ENCODE results near the gene RETN.

RETN gene

GRCh38 chr19:7629347-7630054 is 39.3 kb upstream of the RETN start, which contains the start of the genes PET100 and XAB2:
TSS of gene PET100 (plus strand) at chr19:7629793. CDS start at chr19:7629834, 41 bp downstream.
TSS of gene XAB2 (minus strand) at chr19:7629545. CDS start at chr19:7629527, 18 bp downstream.
- Histone ChIP-seq H3K27me3 (ENCODE audit: insufficient read depth, low read length) (no peaks in the 10 kb centered on the region), H3K27ac (ENCODE audit: low read depth, low read length) (peak within 1 kb of the TSS; percentile 36; the same call in 1 of the 2 replicates), H2AFZ (ENCODE audit: low read length, unreplicated experiment) (peak within 1 kb of the TSS; percentile 92), H3K36me3 (ENCODE audit: insufficient read depth, low read length) (no peaks in the 10 kb centered on the region), H3K79me2 (ENCODE audit: control insufficient read depth, insufficient read depth, low read length, unreplicated experiment) (peaks cover 46% of the 10 kb centered on the region), H3K4me3 (ENCODE audit: low read depth, low read length) (peak within 1 kb of the TSS; percentile 98), H3K4me1 (ENCODE audit: control insufficient read depth, insufficient read depth, low read length, unreplicated experiment) (no peaks in the 10 kb centered on the region)

DNA sequence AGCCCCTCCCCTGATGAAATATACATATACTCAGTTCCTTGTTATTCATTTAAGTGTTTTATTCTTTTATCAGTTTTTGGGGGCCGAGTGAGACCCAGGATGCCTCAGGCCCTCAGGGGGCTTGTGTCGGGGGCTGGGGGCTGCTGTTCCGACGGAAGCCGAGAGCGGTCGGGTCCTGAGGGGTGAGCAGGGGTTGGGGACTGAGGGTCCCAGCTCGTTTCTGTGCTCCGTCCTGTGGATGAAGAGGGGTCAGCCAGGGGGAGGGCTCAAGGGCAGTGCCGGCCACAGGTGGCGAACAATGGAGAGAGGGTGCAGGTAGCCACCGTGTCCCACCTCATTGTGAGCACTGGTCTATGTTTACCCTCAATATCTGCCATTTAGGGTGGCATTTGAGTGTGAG is 37.3 kb upstream of the RETN start:
- H3K27ac ChIP-seq (ENCODE audit: low read depth, low read length), result no peak overlapping the region
- H3K4me1 ChIP-seq (ENCODE audit: control insufficient read depth, insufficient read depth, low read length, unreplicated experiment), result no peaks in the 10 kb centered on the region

DNA sequence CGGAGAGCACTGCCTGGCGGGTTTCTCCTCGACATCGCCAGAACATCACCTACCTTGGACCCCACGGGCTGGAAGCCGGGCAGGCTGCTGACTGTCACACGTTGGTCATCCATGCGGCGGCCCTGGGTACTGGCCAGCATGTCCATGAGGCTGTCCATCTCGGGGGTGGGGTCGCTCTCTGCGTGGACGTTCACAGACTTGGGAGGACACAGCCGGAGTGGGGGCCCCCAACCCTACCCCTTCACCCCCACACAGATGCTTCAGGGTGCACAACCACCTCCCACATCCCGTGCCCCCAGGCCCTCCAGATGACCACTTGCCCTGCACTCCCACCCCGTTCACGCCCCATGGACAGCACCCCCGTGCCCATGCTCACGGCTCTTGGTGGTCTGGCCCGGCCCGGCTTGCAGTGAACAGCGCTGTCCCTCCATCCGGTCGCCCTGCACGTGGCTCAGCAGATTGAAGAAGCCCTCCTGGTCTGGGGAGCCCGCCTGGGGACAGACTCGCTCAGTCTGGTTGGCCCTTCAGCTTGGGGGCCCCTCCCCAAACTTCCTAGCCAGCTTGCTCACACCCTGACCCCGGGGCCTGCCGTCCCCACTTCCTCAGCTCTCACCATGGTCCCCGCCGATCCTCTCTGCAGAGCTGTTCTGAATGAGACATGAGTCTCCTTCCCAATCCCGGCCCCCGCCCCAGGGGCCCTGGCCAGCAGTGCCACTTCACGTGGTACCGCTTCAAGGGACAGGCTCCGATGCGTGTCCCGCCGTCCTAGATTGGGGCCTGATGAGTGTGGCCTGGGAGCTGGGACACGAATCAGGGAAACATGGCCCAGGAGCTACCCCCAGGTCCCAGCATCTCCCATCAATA is 36.3 kb upstream of the RETN start:
- Histone ChIP-seq H3K4me3 (ENCODE audit: low read depth, low read length) (no peak overlapping the region), H3K4me1 (ENCODE audit: control insufficient read depth, insufficient read depth, low read length, unreplicated experiment) (no peaks in the 10 kb centered on the region), H3K27ac (ENCODE audit: low read depth, low read length) (no peak overlapping the region), H3K36me3 (ENCODE audit: insufficient read depth, low read length) (no peaks in the 10 kb centered on the region), H3K79me2 (ENCODE audit: control insufficient read depth, insufficient read depth, low read length, unreplicated experiment) (peaks cover 33% of the 10 kb centered on the region), H3K27me3 (ENCODE audit: insufficient read depth, low read length) (no peaks in the 10 kb centered on the region), H2AFZ (ENCODE audit: low read length, unreplicated experiment) (no peak overlapping the region)

More for the DNA sequence above, 37.3 kb upstream of the RETN start:
- no peaks in the 10 kb centered on the region for H3K27me3 ChIP-seq (ENCODE audit: insufficient read depth, low read length)
- no peak overlapping the region for H2AFZ ChIP-seq (ENCODE audit: low read length, unreplicated experiment)
- H3K4me3 ChIP-seq (ENCODE audit: low read depth, low read length), result no peak overlapping the region
- H3K79me2 ChIP-seq (ENCODE audit: control insufficient read depth, insufficient read depth, low read length, unreplicated experiment), result peaks cover 41% of the 10 kb centered on the region
- no peaks in the 10 kb centered on the region for H3K36me3 ChIP-seq (ENCODE audit: insufficient read depth, low read length)

GRCh38 chr19:7633698-7634097 is 35.2 kb upstream of the RETN start, which contains the start of gene PCP2:
TSS of gene PCP2 (minus strand) at chr19:7633719. CDS start at chr19:7633457, 262 bp downstream.
- Histone ChIP-seq H3K4me1 (ENCODE audit: control insufficient read depth, insufficient read depth, low read length, unreplicated experiment) (no peaks in the 10 kb centered on the region), H3K27ac (ENCODE audit: low read depth, low read length) (no peak within 1 kb of the TSS), H2AFZ (ENCODE audit: low read length, unreplicated experiment) (no peak within 1 kb of the TSS), H3K4me3 (ENCODE audit: low read depth, low read length) (no peak within 1 kb of the TSS), H3K27me3 (ENCODE audit: insufficient read depth, low read length) (no peaks in the 10 kb centered on the region), H3K36me3 (ENCODE audit: insufficient read depth, low read length) (no peaks in the 10 kb centered on the region), H3K79me2 (ENCODE audit: control insufficient read depth, insufficient read depth, low read length, unreplicated experiment) (peaks cover 22% of the 10 kb centered on the region)

GRCh38 chr19:7635670-7636069 is 33.2 kb upstream of the RETN start:
- H3K4me1 ChIP-seq (ENCODE audit: control insufficient read depth, insufficient read depth, low read length, unreplicated experiment), result no peaks in the 10 kb centered on the region

GRCh38 chr19:7636317-7636690 is 32.5 kb upstream of the RETN start:
- no peaks in the 10 kb centered on the region for H3K36me3 ChIP-seq (ENCODE audit: insufficient read depth, low read length)
- H3K79me2 ChIP-seq (ENCODE audit: control insufficient read depth, insufficient read depth, low read length, unreplicated experiment), result no peaks in the 10 kb centered on the region
- no peaks in the 10 kb centered on the region for H3K4me1 ChIP-seq (ENCODE audit: control insufficient read depth, insufficient read depth, low read length, unreplicated experiment)
- H3K27ac ChIP-seq (ENCODE audit: low read depth, low read length), result no peak overlapping the region
- peak overlapping the region; percentile 73 for H3K4me3 ChIP-seq (ENCODE audit: low read depth, low read length)
- H2AFZ ChIP-seq (ENCODE audit: low read length, unreplicated experiment), result no peak overlapping the region
- H3K27me3 ChIP-seq (ENCODE audit: insufficient read depth, low read length), result no peaks in the 10 kb centered on the region

More at GRCh38 chr19:7635670-7636069, 33.2 kb upstream of the RETN start:
- Histone ChIP-seq H2AFZ (ENCODE audit: low read length, unreplicated experiment) (no peak overlapping the region), H3K27me3 (ENCODE audit: insufficient read depth, low read length) (no peaks in the 10 kb centered on the region), H3K79me2 (ENCODE audit: control insufficient read depth, insufficient read depth, low read length, unreplicated experiment) (peaks cover 5% of the 10 kb centered on the region), H3K36me3 (ENCODE audit: insufficient read depth, low read length) (no peaks in the 10 kb centered on the region), H3K27ac (ENCODE audit: low read depth, low read length) (no peak overlapping the region), H3K4me3 (ENCODE audit: low read depth, low read length) (no peak overlapping the region)

- Histone ChIP-seq H3K27me3 (ENCODE audit: insufficient read depth, low read length) (no peaks in the 10 kb centered on the region), H3K4me1 (ENCODE audit: control insufficient read depth, insufficient read depth, low read length, unreplicated experiment) (no peaks in the 10 kb centered on the region), H3K27ac (ENCODE audit: low read depth, low read length) (no peak within 1 kb of the TSS), H3K36me3 (ENCODE audit: insufficient read depth, low read length) (no peaks in the 10 kb centered on the region), H3K79me2 (ENCODE audit: control insufficient read depth, insufficient read depth, low read length, unreplicated experiment) (no peaks in the 10 kb centered on the region), H2AFZ (ENCODE audit: low read length, unreplicated experiment) (no peak within 1 kb of the TSS), H3K4me3 (ENCODE audit: low read depth, low read length) (peak within 1 kb of the TSS; percentile 73)
Measured at GRCh38 chr19:7636691-7637373, 32.0 kb upstream of the RETN start, which contains the start of gene STXBP2. TSS of gene STXBP2 (plus strand) at chr19:7637110. CDS start at chr19:7637150, 40 bp downstream.

DNA sequence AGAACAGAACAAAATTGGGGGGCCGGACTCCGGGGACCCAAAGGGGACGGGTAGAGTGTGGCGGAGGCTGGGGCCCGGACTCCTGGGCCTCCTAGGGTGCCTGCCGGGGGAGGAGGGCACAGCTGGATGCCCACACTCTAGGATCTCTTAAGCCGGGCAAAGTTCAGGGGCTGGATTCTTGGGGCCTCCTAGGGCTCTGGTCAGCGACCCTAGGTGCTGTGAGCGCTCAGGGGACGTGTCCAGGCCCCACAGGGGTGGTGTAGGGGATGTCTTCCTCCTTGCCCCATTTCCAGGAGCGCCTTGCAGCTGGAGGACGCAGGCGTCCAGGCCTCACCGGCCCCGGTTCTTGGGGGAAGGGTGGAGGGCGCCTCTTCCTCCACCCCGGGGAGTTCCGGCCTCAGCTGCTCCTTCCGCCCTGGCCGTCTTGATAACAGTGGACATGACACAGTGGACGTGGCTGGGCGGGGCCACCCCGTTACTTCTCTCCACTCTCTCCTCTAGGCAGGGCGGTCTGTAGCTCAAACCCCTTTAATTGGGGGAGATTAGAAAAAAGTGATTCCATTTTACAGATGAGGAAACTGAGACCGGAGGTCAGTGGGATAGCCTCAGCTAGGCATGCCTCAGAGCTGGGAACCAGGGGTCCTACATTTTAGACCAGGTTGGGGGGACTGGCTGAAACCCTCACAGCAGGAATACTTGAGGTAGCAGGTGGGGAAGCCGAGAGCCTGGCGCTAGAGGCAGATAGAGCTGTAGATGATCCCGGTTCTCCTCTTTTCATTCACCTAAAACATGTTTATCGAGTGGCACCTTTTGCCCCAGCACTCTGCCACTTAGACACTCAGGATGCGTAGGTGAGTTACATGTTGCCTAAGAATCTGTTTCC is 31.2 kb upstream of the RETN start:
- H2AFZ ChIP-seq (ENCODE audit: low read length, unreplicated experiment), result no peak overlapping the region
- H3K4me1 ChIP-seq (ENCODE audit: control insufficient read depth, insufficient read depth, low read length, unreplicated experiment), result no peaks in the 10 kb centered on the region
- H3K27me3 ChIP-seq (ENCODE audit: insufficient read depth, low read length), result no peaks in the 10 kb centered on the region
- H3K79me2 ChIP-seq (ENCODE audit: control insufficient read depth, insufficient read depth, low read length, unreplicated experiment), result no peaks in the 10 kb centered on the region
- H3K36me3 ChIP-seq (ENCODE audit: insufficient read depth, low read length), result no peaks in the 10 kb centered on the region
- H3K4me3 ChIP-seq (ENCODE audit: low read depth, low read length), result peak overlapping the region; percentile 73
- no peak overlapping the region for H3K27ac ChIP-seq (ENCODE audit: low read depth, low read length)

DNA sequence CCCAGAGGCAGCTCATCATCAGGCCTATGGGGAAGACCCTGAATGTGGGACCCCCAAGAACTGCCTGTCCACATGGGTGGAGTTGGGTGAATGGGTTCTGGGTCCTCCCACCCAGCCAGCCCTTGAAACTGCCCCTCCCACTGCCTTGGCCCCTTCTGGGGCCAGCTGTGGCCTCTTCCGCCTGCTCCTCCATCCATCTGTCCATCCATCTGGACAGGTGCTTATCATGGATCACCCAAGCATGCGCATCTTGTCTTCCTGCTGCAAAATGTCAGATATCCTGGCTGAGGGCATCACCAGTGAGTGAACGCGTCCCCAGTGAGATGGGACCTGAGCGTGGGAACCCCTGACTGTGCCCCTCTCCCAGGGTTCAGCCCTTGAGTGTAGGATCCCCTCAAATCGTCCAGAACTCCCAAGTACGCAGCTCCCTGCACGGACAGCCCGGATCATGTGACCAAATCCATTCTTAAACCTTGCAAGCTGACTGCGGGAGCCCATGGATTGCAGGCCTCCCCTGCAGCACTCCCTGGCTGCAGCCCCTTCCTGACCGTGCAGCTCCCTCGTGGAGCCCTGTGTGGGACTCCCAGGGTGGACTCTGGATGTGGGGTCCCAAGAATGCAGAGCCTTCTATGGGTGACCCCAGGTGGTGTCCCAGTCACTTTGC is 29.9 kb upstream of the RETN start:
- Histone ChIP-seq H3K4me1 (ENCODE audit: control insufficient read depth, insufficient read depth, low read length, unreplicated experiment) (no peaks in the 10 kb centered on the region), H3K27me3 (ENCODE audit: insufficient read depth, low read length) (no peaks in the 10 kb centered on the region), H2AFZ (ENCODE audit: low read length, unreplicated experiment) (no peak overlapping the region), H3K4me3 (ENCODE audit: low read depth, low read length) (no peak overlapping the region), H3K36me3 (ENCODE audit: insufficient read depth, low read length) (no peaks in the 10 kb centered on the region), H3K27ac (ENCODE audit: low read depth, low read length) (no peak overlapping the region), H3K79me2 (ENCODE audit: control insufficient read depth, insufficient read depth, low read length, unreplicated experiment) (no peaks in the 10 kb centered on the region)

Data from ACC112 (cell line).